NCI-H510A (cell line): ENCODE measurements around the gene GNAQ.

ENCODE experiments used
- DNase-seq: peaks from one replicate; lab custom pipeline; 2025; lab: John Stamatoyannopoulos, UW

The GNAQ gene

DNA sequence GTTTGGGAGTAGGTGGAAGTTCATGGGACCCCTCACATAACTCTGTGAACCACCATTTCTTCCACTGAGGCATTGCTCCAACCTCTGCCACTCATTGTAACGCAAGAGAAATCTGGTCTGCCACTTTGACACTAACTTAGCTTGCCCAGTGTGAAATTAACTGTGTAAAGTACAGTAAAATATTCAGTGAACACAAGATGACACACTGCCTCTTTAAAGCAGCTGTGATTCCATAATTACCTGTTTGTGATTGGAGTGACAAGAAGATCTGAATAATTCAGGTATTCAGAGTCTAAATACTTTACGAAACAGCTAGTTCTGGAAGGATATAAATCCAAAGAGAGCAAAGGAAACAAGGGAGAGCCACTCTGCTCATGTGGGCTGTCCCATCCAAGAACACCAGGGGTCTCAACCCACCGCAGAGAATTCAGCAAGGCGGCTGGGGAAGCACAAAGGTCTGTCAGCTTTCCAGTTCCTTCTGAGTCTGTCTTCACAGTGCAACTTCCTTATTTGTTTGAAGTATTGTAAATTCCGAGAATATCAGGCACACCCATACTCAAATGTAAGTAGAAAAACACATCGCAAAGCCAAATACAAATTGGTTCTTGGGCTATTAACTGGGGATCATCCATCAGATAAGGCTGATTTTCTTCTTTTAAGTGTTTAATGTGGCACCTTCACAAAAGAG is 86.9 kb downstream of the GNAQ start:
- DNase-seq = no peak

DNA sequence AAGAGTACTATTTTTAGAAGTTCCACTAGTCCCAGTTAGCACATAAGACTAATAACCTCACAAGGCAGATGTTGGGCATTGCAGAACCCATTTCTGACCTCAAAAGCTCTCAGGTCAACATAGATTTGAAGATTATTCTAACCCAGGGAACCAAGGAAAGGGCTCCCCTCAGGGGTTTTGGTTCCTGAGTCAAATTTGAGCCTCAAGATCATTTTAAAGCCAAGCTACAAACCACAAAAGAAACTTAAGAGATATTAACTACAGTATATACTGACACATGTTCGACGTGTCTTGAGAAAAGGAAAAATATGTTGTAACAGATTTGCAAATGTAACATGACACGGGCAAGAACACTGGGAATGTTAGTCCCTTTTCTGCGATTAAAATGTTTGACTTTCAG is 88.6 kb downstream of the GNAQ start:
- DNase-seq = no peak

DNA sequence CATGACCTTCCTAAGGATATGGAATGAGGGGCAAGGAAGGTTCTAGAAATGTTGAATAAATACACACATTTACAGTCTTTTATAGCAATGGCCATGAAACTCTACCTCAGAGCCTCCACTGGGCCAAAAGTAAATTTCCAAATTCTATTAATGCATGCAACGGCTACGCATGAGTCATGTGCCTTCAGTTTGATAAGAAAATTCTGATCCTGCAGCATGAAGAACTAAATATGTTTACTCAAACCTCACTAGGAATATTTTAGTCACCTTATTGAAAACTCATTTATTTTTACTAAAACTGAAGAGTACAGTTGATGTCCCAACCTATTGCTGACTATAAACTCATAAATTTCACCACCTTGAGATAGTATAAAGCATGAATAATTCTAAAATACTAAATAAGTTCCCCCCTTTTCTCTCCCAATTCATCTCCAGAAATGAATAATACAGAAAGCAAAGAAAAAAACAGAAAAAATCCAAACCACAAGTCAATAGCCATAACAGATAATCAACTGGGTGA is 92.4 kb downstream of the GNAQ start:
- DNase-seq = no peak

DNA sequence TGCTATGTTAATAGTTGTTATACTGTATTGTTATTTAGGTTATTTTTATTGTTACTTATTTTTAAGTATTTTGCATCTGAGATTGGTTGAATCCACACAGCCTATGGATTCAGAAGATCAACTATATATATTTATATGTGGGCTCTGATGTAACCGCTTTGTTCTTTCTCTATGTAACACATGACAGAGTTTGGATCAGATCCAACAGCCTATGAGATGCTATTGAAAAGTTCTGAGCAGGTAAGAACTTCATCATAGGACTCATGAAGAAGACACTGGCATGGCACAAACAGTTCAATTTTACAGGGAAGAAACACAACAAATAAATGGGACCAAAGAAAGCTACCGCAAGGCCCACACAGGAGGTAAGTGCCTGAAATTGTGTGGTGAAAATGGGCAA is 93.4 kb downstream of the GNAQ start:
- no peak for DNase-seq

DNA sequence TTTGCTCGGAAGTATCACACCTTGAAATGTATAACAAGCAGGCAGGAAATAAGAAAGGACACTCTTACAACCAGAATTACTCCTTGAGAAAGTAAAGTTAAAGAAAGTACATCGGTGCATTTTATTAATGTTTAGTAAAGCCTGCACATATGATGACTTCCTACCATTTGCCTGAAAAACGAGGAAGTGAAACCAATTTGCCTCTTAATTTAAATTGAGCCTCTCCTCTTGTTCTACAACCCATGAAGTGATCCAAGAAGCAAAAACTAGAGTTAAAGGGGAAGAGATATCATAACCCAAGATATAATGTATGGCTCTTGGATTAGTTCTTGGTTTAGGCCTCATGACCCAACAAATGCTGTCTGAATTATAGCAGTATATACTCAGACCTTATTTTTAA is 95.6 kb downstream of the GNAQ start:
- no peak for DNase-seq

DNA sequence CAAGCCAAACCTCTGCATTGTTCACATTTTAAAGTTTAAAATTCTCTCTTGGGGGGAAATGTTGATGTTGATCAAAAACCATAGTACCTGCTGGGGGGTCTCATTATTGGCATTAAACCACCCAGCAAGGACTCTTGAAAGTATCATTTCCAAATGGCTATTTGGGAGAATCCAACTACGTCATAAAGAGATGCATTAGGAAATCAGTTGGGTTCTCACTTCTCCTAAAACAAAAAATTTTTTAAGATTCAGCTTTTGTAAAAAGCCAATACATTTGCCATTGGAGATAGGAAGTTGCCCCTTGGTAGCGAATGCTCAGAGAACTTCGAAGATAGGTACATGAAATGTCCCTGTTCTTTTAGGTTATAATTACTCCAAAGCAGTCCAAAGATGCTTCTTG is 96.4 kb downstream of the GNAQ start:
- no peak for DNase-seq

DNA sequence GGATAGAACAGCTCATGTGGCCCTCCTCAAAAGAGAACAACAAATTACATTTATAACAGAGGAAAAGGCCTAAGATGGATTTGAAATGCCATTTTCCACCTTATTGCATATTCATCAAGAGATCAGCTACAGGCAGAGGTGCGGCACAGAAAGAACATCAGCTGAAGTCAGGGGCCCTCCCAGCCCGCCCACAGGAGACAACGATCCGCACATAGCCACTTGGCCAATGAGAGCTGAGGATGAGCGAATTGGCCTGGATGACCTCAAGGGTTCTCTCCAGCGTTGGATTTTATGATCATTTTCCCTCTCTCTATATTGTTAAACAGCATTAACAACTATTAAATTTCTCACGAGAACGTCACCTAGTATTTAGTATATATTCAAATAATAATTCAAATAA is 97.6 kb downstream of the GNAQ start:
- DNase-seq = no peak

DNA sequence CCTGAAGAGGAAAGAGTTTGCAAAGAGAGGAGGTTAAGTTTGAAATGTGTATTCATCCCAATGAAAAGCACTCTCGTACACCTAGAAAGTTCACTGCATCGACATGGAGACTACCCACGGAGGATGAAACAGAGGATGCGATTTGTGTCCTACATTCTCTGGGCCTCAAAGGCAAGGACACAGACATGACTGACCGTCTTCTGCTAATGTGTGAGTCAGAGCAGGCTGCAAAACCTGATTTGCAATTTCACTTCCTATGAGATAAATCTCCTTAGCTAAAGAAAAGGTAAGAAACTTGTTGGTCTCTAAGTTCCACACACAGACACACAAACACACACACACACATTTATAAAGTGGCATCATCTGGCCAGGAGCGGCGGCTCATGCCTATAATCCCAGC is 98.6 kb downstream of the GNAQ start:
- DNase-seq = no peak

DNA sequence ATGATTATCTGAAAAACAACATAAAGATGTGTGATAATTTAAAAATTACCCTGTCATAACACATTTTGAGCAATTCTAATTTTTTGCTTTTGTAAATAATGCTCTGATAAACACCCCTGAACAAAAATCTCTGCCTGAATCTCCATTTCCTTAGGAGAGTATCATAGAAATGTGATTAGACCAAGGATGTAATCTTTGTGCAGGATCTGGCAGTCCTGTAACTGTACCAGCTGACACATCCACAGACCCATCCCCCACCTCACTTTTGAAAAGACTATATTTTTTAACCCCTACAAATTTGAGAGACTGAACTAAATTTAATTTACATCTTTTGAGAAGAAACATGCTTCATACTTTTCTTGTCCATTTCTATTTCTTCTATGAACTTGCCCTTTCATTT is 101.7 kb downstream of the GNAQ start:
- no peak for DNase-seq

DNA sequence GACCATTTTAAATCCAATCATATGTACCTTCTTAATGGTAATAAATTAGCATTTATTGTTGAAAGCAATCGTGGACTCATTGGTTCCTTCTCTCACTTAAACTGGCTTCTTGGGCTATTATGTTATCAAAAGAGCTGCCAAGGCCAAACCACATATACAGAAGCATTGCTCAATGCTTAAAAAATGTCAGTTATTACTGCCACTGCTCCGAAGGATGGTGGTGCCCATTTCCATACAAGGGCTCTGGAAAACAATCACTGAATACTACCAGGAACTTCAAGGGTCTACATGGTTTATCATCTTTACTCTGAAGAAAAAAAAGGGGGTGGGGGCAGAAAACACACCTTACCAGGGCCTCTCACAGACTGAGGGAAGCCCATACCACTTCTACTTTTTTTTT is 104.3 kb downstream of the GNAQ start:
- no peak for DNase-seq

DNA sequence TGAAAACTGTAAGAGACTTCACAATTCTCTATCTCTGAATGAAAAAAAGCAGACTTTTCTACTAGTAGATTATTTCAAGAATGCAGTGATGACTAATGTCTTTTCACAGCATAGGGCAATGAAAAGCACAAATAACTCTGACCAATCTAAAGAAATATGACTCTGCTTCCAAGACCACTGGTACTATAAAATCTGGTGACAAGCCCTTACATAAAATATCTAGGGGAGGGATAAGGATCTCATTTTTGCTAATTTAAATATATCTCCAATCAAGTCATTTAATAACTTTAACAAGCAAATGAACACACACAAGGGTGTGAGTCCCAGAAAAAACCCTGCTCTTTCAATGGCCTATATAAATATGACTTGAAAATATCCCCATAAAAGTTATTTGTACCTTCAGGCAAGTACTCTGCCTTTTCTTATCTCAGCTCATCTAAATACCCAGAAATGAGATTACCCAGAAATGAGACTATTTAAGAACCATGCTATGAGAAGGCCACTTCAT is 105.2 kb downstream of the GNAQ start:
- DNase-seq = no peak

DNA sequence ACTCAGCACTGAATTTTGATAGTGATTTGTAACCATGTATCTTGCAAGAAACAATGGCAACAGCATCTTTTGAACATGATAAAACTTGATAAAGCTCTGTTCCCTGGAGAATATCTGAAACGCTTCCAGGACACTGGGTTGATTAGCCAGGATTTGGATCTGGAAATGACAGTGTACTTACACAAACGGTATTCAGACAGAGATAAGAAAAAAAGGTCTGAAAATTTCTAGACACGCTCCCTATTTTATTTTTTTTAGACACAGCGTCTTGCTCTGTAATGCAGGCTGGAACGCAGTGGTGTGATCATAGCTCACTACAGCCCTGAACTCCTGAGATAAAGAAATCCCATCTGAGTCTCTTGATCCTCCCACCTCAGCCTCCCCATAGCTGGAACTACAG is 109.0 kb downstream of the GNAQ start:
- no peak for DNase-seq

DNA sequence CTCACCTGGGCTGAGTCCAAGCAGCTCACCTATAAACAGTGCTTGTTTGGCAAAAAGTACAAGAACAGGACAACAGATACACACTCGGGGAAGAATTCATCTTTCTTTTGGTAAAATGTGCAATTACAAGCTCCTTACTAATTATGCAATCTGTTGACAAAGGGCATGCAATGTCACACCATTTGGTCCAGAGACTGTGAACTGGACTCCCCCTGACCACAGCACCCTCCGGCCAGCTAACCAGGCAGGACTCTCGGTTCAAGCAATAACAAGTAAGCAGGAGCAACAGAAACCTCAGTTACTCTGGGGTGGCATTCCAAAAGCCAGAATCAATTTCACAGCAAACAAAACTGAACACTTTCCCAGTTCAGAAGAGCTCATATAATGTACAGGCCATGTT is 113.8 kb downstream of the GNAQ start:
- no peak for DNase-seq

DNA sequence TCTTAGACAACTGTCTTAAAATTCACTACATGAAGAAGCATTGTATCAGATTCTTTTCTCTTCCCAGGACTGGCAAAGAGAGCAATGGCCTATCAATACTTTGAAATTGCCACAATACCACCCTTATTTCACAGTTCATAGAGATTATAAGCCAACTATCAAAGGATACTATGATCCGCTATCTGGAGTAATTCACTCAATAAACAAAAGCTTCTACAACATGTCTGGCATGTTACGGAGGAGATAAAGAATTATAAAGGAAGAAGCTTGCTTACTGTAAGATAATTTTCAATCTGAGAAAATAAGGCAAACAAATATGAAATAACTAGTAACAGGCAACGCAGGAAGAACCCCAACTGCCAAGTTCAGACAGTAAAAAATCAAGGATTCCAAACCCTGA is 114.8 kb downstream of the GNAQ start:
- DNase-seq = no peak

DNA sequence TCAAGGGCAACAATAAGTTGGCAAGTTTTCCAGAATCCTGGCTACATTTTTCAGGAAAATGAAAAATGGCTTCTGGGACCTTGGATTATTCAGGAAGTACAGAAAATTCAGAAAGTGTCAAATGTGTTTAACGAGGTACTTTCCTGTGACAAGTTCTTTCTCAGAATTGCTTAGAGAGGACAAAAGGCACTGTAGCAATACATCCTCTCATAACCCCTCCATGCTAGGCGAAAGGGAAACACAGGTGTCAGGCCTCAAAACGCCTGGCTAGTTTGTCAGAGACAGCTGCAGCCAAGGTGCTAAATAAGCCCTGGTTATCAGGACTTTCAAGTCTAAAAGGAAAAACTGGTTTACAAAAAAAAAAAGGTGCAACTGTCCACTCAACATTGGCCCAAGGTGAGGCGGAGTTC is 115.2 kb downstream of the GNAQ start:
- DNase-seq = no peak

DNA sequence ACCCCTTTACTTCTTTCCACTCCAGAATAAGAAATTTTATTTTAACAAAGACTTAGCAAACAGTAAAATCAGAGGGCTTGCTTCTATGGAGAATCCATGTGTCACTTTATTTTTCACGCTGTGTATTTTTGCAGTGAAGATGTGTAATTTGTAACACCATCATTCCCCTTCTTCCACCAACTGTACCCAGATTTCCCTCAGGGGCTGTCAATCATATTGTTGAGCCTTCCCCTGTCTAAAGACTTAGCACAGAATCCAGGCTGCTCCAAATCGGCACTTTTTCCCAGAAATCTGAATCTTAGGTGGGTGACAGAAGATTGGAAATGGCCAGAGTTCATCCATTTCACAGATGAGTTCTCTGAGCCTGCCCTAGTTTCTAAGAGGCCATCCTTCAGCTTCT is 115.9 kb downstream of the GNAQ start:
- DNase-seq = no peak

DNA sequence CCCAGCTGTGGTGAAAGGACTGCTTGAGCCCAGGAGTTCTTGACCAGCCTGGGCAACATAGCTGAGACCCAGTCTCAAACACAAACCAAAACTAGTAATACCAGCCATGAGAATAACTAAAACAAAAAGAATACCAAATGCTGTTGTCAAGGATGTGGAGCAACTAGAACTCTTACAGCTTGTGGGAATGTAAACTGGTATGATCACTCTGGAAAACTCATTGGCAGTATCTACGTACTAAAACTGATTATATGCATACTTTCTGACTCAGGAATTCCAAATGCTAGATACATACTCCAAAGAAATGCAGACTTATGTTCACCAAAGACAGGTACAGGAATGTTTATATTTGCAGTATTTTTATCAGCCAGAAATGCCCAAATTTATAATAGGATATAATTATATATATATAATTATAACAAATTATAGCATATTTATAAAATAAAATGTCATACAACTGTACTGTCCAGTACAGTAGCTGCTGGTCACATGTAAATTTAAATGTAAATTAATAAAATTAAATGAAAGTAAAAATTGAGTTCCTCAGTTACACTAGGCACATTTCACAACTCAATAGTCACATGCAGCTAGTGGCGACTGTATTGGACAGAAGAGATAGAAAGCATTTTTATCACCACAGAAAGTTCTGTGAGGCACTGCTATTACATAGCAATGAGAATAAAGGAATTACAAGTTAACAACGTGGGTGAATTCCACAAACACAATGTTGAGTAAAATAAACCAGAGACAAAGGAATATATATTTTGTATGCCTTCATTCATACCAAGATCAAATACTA is 118.5 kb downstream of the GNAQ start:
- DNase-seq = no peak

DNA sequence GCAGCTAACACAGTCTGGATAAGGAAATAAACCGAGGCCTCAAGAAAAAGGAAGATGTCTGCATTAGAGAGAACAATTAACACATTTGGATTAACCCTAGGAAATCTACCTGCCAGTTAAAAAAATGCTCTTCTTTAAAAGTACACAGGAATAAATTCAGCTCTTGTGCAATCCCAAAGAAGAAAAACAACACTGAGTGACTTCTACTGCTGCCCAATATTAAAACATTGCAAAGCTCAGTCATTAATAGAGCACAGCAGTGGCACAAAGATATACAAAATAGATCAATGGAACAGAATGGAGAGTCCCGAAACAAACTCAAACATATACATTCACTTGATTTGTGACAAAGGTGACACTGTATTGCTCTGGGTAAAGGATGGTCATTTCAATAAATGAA is 119.7 kb downstream of the GNAQ start:
- no peak for DNase-seq

DNA sequence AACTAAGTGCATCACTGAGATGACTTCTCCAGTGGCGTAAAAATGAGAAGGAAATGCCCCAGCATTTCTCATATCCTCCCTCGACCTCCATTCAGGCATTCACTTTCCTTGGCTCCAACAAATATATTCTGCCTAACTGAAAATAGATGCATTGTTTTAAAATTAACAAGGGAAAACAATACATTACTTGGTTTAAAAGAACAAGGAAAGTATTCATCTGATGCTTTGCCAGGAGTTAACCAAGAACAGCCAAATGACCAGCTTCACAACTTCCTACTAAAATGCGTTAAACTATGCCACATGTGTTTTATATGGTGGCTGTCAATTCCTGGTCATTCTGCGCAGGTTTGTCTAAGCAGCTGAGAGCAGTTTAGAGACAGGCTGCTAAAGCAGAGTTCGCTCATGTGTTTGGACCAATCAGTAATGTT is 121.4 kb downstream of the GNAQ start:
- no peak for DNase-seq

DNA sequence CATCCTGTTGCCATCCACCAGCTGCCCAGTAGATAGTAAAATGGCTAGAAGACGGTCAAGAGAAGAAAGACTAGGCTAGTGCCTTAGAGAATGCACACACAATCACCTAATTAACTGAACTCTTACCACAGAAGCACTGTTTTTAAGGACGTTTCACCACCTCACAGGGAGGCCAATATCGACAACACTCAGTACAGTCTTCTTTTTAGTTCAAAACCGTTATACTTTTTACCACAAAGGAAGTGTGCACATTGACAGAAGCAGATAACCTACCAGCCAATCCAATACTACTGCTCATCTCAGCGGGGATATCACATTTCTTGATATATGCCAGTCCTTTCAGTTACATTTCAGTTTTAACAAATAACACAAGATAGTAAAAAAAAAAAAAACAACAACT is 122.3 kb downstream of the GNAQ start:
- DNase-seq = no peak

DNA sequence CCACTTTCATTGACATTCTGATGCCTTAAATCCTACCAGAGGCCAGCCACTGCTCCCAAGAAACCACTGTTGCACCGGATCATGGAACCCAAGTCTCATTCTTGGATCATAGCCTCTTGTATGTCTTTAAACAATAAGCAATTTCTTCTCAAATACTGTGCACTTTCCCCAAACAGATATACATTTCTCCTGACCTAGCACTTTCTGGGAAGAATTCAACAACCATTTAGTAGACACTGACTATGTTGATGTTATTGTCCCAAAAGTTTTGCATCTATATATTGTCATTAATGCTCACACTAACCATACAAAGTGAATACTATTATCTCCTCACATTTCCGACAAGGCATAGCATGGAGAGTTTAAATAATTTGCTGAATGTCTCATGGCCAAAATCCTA is 123.3 kb downstream of the GNAQ start:
- DNase-seq = no peak

DNA sequence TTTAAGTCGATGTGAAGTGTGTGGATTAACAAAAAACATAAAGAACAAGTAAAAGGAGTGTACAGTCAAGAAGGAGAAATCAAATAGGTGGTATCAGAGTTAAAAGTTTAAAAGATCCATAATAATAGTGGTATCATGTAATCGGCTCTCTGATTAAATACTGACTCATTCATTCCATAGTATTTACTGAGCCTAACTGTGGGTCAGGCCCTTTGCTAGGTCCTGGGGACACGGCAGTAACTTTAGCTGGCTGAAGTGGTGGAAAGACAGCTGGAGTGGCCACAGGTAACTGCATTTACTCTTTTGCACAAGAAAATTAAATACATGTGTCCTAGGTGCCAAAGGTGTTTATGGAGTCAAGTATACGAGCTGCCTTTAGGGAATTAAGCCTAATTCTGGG is 124.0 kb downstream of the GNAQ start:
- DNase-seq = no peak

DNA sequence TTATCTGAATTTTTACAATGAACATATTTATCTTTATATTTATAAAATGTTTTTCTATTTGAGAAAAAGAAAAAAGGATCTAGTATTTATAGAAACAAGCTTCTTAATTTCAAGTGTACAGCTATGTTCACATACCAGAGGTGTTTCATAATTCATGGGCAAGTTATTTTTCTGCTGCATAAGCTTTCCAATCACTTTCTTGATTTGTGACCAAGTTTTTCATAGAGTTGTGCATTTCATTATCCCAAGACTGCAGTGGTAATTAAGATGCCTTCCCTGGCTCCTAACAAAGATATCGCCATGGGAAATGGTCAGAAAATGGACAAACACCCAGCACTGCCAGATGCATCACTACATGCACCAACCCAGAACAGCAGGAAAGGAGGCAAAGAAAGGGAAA is 124.6 kb downstream of the GNAQ start:
- no peak for DNase-seq
